ENCODE results near the gene TMEM59L. TPM values are rescaled to one million over a fixed set of nuclear protein-coding genes. Genes with fewer than 3 reads are reported as not detected.

Gene TMEM59L
- total RNA-seq, 4 donors from 2014 or later = 0.46 to 0.63 (median 0.52) TPM; not detected in 1

GRCh38 chr19:18617562-18617961 lies 4.9 kb downstream of the TMEM59L start:
- no peak overlapping the region for H3K4me3 ChIP-seq (ENCODE audit: low read depth, poor library complexity, severe bottlenecking)
- no peak for DNase-seq (ENCODE audit: low spot score in 2 of 2)
- no peak for TF ChIP-seq CTCF (IDR thresholded peaks at IDR 0.05)
- TF ChIP-seq POLR2A (IDR thresholded peaks at IDR 0.05) = no peak
- intact Hi-C loops (cut with DNase I; ENCODE audit: low total_unique reads) = no loop called here

- DNase-seq (ENCODE audit: low spot score in 2 of 2) = no peak
- WGBS, 2 donors = 86 to 90% methylated on average over 13 of the region's 13 CpGs
- TF ChIP-seq POLR2A (IDR thresholded peaks at IDR 0.05) (no peak), CTCF (IDR thresholded peaks at IDR 0.05) (no peak)
- no peak overlapping the region for H3K4me3 ChIP-seq (ENCODE audit: low read depth, poor library complexity, severe bottlenecking)
- intact Hi-C loops (cut with DNase I; ENCODE audit: low total_unique reads) = no loop called here
Observed at GRCh38 chr19:18618236-18618635, 5.6 kb downstream of the TMEM59L start.

- WGBS, 2 donors = 88 to 90% methylated on average over 10 of the region's 10 CpGs
- intact Hi-C loops (cut with DNase I; ENCODE audit: low total_unique reads) = no loop called here
- no peak for DNase-seq (ENCODE audit: low spot score in 2 of 2)
- no peak overlapping the region for H3K4me3 ChIP-seq (ENCODE audit: low read depth, poor library complexity, severe bottlenecking)
- no peak for TF ChIP-seq POLR2A (IDR thresholded peaks at IDR 0.05)
- no peak for TF ChIP-seq CTCF (IDR thresholded peaks at IDR 0.05)
Observed at GRCh38 chr19:18620311-18620710, 7.6 kb downstream of the TMEM59L start.

- WGBS, 2 donors = 80 to 82% methylated on average over 6 to 7 of the region's 7 CpGs
- TF ChIP-seq POLR2A (IDR thresholded peaks at IDR 0.05) (no peak), CTCF (IDR thresholded peaks at IDR 0.05) (no peak)
- intact Hi-C loops (cut with DNase I; ENCODE audit: low total_unique reads) = no loop called here
Observed at GRCh38 chr19:18620902-18621301, 8.2 kb downstream of the TMEM59L start.

GRCh38 chr19:18626906-18627305 lies 14.2 kb downstream of the TMEM59L start:
- DNase-seq (ENCODE audit: low spot score in 2 of 2) = no peak
- H3K4me3 ChIP-seq (ENCODE audit: low read depth, poor library complexity, severe bottlenecking) = no peak overlapping the region
- TF ChIP-seq POLR2A (IDR thresholded peaks at IDR 0.05) (no peak), CTCF (IDR thresholded peaks at IDR 0.05) (no peak)
- WGBS, 2 donors = 72 to 76% methylated on average over 2 of the region's 2 CpGs
- intact Hi-C loops (cut with DNase I; ENCODE audit: low total_unique reads) = no loop called here

More at GRCh38 chr19:18620902-18621301, 8.2 kb downstream of the TMEM59L start:
- H3K4me3 ChIP-seq (ENCODE audit: low read depth, poor library complexity, severe bottlenecking) = no peak overlapping the region
- no peak for DNase-seq (ENCODE audit: low spot score in 2 of 2)
